GM21367 (cell line): ENCODE measurements around the gene DPRX.

Experiments
- ATAC-seq: cut with Tn5 transposase; IDR thresholded peaks from one replicate; pipeline ENCODE4 v1.9.1; 2021; ENCODE audit not compliant: unreplicated experiment

DPRX gene, protein sequence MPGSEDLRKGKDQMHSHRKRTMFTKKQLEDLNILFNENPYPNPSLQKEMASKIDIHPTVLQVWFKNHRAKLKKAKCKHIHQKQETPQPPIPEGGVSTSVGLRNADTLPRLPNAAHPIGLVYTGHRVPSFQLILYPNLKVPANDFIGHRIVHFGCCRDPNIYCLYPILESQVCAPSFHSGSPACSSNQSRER

DNA sequence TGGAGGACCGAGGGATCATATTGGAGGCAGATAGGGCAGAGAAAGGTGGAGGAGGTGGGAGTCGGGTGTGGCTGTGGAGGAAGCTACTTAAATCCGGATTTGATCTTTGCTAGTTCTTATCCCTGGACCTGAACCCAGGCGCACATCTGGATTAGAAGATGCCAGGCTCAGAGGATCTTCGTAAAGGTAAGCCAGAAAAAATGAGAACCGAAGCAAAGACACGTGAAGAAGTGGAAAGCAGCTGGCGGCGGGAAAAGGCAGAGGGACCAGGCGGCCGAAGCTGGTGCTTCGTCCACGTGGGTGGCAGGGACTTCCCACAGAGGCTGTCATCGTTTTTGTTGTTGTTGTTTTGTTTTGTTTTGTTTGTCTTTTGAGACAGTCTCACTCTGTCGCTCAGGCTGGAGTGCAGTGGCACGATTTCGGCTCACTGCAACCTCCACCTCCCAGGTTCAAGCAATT is at the start of gene DPRX:
TSS of gene DPRX (plus strand) at position 51 of the 459 bp plus-strand sequence. CDS start at position 159, 108 bp downstream.
- ATAC-seq, result no peak

DNA sequence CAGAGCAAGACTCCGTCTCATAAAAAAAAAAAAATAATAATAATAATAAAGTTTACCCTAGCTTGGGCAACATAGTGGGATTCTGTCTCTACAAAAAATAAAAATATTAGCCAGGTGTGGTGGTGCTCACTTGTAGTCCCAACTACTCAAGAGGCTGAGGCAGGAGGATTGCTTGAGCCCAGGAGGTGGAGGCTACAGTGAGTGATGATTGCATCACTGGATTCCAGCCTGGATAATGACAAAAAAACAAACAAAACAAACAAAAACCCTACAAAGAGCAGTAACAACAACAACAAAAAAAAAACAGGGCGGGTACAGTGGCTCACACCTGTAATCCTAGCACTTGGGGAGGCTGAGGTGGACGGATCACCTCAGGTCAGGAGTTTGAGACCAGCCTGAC is 48.6 kb upstream of the DPRX start:
- no peak for ATAC-seq

DNA sequence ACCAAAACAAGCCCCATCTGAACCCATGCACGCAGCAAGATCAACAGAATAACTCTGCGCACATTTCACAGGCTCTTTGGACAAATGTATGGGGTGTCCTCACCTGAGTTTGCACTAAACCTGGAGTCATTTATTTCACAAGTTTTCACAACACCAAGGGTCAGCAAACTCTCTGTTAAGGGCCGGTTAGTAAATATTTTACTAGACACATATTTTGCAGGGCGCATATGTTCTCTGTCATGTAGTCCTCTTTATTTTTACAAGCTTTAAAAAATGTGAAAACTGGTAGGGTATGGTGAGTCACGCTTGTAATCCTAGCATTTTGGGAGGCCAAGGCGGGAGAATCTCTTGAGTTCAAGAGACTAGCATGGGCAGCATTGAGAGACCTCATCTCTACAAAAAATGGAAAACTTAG is 45.5 kb upstream of the DPRX start:
- no peak for ATAC-seq

DNA sequence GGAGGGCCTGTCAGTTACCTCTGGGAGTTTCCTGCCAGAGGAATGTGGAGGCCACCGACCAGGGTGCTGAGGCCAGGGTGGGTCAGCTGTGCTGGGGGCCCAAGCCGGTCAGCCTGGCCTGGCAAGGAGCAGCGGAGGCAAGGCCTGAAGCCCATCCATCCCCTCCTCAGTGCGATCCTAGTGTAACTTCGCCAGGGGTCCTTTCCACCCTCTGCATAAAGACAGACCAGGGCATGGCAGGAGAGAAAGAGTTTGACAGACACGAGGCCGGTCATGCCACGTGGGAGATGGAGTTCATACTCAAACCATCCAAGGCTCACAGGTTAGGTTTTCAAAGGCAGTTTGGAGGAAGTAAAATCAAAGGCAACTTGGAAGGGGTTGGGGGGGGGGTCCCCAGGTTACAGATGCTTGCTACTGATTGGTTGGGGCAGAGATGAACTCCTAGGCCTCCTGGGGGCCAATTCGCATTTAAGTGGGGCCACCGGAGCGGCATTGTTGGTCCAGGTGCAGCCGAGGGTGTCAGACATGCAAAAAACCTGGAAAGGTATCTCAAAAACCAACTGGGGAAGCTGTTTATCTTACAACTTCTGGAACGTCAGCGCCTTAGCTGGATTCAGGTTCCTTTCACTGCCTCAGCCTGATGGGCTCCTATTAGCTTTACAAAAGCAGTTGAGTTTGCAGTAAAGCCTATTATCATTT is 36.8 kb upstream of the DPRX start:
- no peak for ATAC-seq

DNA sequence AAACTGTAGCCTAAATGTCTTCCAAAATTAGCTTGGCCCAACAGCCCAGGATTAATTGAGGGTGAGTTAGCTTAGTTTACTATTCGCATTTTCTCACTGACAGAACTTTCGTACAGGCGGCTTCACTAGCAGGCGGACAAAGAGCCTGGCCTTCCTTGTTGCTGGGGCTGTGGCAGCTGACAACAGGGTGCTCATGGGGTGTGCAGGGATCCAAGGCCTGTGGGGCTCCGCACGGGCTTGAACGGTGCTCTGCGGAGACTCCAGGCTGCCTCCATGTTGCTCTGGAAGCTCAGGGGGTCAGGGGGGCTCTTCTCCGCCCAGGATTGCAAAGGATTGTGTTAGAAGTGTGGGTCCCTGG is 36.3 kb upstream of the DPRX start:
- no peak for ATAC-seq

DNA sequence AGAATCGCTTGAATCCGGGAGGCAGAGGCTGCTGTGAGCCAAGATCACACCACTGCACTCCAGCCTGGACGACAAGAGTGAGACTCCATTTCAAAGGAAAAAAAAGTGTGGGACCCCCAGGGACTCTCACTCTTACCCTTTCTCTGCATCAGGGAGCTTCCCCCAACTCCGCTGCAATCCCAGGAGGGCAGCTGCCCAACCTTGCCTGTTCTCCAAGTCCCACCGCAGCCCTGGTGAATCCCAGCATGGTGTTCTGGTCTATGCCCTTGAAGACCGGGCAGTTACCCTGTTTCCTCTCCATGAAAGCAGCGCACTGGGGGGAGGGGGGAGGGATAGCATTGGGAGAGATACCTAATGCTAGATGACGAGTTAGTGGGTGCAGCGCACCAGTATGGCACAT is 35.7 kb upstream of the DPRX start:
- no peak for ATAC-seq

DNA sequence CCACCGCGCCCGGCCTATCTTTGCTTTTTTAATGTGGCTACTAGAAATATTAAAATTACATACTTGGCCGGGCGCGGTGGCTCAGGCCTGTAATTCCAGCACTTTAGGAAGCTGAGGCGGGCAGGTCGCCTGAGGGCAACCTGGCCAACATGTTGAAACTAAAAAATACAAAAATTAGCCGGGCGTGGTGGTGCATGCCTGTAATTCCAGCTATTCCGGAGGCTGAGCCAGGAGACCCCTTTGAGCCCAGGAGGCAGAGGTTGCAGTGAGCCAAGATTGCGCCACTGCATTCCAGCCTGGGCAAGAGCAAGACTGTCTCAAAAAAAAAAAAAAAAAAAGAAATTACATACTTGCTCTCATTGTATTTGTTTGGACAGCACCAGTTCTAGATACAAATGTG is 34.8 kb upstream of the DPRX start:
- ATAC-seq, result no peak

DNA sequence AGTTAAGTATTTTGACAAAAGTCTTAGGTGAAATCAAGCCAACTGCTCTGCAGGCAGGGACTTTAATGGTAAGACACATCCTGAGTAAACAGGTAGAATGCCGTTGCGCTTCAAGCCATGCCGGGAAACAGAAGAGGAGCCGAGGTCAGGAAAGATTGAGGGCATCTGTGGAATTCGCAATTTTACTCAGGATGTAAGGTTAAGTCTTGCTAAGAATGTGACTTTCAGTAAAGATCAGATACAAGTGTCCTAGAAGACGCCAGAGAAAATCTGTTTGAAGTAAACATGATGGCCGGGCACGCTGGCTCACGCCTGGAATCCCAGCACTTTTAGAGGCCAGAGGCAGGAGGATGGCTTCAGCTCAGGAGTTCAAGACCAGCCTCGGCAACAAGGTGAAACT is 33.4 kb upstream of the DPRX start:
- no peak for ATAC-seq

DNA sequence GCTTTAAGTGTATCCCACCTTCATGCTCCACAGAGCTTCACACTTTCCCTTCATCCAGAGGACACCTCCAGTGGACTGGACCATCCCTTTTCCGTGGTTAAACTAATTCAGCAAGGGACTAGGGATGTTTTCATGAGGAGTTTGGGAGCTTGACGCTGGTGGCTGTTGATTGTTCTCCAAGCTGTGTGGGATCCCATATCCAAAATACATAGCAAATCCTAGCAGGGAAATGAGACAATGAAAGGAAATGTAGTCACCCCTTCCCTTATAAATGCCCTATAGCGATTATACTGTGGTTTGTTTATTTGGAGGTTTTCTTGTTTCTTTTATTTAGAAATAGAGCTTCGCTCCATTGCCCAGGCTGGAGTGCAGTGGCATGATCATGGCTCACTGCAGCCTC is 31.6 kb upstream of the DPRX start:
- ATAC-seq, result no peak

DNA sequence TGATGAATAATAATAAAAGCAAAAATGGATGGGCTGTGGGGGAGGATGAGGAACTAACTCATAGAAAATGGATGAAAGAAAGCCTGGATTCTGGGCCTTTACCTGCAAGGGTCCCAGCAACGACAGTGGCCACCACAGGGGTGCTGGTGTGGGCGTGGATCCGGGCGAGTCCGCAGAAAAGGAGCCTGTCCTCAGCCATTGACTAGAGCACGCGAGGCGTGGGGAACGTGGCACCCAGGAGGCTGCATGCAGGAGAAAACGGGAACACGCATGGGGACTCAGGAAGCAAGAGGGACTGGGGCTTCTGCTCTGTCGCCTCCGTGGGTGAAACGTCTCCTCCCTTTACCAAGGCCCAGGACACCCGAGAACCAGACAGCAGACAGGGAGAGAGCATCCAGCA is 25.8 kb upstream of the DPRX start:
- ATAC-seq, result no peak

DNA sequence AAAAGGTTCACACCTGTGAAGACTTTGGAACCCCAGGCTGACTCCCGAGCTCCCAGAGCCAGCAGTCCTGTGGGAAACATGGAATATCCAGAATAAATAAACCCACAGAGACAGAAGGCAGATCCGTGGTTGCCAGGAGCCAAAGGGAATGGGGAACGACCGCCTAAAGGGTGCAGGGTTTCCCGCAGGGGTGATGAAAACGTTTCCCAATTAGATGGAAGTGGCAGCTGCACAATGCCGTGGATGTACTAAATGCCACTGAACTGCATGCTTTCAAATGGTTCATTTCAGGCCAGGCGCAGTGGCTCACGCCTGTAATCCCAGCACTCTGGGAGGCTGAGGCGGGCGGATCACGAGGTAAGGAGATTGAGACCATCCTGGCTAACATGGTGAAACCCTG is 23.4 kb upstream of the DPRX start:
- no peak for ATAC-seq

DNA sequence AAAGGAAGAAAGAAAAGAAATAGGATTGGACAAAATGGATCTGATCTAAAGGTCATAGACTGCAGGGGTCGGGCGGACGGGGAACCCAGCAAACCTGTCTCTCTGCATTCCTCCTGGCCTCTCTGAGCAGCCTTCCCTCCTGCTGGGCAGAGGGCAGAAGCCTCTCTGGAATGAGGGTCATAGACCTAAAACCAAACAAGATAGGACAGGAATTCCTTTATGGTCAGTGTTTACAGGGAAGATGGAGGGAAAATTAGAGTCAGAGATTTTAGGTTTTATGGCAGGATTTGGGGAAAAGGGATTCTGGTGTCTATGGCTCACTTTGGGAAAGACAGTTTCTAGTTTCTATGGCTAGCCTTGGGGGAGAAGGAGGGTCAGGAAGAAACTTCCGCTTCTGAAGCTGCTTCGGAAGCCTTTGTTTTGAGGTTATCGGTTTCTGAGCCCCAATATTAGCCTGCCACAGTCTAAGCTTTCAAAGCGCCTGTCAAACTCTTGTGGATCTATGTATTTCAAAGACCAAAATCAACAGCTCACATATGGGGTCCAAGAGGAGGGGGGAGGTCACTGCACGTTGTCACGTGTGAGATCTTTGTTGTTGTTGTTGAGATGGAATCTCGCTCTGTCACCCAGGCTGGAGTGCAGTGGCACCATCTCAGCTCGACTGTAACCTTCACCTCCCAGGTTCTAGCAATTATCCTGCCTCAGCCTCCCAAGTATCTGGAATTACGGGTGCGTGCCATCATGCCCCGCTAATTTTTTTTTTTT is 18.9 kb upstream of the DPRX start:
- ATAC-seq, result no peak

DNA sequence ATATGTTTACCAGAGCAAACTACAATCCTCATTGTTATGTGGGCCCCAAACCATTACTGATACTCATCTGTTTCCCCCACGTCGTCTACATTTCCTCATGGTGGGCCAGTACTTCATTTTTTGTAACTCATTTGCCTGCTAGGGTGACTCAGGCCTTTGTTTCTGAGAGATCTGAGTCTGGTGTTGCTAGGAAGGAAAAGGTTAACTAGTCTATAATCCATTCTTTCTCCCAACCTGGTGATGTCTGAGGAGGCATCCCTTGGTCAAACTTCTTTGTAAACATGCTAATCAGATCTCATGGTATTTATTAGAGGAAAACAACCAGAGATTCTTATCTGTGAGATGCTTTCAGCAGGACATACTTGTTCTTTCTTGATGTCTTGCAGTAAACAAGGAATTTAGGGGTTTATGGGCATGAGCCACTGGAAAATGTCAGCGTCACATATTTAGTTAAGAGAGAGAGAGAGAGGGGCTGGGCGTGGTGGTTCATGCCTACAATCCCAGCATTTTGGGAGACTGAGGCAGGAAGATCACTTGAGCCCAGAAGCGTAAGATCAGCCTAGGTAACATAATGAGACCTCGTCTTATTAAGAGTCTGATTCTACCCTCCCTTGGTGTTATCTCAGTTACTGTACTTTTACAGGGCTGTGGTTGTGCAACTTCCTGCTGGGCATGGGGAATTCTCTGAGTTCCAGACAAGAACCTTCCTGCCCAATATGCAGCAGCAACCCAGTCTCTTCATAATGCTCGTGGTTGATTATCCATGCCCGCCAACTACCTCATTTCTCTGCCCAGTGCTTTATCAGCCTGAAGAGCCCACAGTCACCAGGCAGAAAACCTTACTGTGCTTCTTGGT is 9.7 kb upstream of the DPRX start:
- no peak for ATAC-seq

DNA sequence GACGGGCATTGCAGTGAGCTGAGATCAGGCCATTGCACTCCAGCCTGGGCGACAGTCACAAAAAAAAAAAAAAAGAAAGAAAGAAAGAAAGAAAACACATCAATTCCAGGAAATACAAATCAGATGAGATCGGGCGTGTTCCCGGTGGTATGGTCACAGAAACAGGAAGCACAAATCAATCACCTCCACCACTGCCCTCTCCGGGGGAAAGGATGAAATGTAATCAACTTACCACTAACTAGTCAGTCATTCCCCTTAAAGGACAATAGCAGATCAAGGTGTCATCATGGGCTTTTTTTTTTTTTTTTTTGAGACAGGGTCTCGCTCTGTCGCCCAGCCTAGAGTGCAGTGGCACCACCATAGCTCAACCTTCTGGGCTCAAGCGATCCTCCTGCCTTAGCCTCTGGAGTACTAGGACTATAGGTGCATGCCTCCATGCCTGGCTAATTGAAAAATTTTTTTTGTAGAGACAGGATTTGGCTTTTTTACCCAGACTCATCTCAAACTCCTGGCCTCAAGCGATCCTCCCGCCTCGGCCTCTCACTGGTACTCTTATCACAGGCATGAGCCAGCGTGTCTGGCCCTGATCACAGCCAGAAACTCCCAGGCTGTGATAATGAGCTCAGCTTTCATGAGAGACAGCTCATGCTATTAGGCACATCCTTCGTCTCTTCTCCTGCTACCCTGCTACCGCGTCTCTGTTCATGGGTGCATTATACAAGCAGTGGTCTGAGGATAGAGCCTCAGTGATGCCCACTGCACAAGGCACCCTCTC is 6.8 kb upstream of the DPRX start:
- ATAC-seq, result no peak

DNA sequence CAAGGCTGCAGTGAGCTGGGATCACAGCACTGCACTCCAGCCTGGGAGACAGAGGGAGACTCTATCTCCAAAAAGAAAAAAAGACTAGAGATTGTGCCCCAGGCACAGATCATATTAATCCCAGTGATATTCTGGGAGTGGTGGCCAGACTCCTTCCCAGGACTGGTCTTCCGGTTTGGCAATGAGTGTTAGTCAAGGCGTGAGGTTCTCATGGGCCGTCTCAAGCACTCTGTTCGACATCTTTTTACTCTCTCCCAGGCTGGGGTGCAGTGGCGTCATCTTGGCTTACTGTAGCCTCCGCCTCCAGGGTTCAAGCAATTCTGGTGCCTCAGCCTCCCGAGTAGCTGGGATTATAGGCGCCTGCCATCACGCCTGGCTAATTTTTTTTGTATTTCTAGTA is 5.3 kb upstream of the DPRX start:
- ATAC-seq, result no peak

DNA sequence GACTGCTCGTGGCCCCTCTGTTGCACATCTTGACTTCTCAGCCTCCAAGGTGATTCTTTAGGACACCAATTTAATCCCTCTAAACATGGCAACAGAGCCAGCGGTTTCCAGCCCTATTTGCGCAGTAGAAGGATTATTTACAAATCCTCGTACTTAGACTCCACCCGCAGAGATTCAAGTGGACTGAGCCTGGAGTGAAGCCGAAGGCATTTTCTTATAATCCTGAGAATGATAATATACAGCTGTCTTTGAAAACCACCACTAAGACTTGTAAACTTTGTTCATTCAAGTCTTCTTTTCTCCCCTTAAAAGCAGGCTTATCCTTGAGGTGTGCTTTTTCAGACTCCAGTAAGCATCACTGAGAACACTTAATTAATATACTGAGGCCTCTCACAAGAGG is 4.8 kb upstream of the DPRX start:
- no peak for ATAC-seq

DNA sequence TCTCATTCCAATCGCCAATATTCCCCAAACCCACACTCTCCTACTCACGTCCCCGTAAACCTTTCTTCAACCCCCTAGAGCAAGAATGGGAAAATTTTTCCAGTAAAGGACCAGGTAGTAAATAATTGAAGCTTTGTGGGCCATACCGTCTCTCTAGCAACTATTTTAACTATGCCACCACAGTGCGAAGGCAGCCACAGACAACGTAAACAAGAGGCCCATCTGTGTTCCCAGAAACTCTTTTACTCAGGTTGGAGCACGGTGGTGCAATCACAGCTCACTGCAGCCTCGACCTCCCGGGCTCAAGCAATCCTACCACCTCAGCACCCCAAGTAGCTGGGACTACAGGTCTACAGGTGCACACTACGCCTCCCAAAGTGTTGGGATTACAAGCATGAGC is 3.0 kb downstream of the DPRX start:
- no peak for ATAC-seq

DNA sequence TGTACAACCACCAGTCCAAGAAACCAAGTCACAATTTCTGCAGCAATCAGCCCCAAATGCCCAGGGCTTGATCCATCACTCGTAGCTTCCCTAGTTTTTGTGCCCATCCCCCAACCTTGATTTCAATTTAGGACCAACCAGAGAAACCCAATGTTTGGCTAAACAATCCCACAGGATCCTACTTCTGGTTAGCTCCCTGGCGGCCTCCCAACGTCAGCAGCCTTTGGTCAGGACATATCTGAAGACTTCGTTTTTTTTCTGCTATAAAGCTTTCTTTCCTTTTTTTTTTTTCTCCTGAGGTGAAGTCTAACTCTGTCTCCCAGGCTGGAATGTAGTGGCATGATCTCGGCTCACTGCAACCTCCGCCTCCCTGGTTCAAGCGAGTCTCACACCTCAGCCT is 7.7 kb downstream of the DPRX start:
- ATAC-seq, result no peak

DNA sequence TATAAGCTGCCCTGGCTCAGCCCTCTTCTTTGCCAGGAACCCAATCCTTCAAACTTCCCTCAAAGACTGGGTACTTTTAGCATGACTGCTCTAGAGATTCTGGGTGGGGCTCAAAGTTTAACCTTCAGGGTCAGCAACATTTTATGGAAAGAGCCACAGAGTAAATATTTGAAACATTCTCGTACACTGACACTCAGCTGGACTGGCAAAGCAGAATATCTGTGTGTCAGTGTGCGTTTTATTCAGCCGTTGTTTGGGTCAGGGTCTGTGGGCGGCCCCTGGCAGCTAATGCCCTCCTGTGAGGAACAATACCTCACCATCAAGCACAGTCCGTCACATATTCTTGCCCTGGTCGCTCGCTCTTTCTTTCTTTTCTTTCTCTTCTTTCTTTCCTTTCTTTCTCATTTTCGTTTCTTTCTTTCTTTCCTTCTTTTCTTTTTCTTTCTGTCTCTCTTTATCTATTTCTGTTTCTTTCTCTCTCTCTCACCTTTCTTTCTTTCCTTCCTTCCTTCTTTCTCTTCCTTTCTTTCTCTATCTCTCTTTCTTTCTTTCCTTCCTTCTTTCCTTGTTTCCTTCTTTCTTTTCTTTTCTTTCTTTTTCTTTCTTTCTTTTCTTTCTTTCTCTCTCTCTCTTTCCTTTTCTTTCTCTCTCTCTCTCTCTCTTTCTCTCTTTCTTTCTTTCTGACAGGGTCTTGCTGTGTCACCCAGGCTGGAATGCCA is 10.7 kb downstream of the DPRX start:
- no peak for ATAC-seq
